ENCODE results near the gene NOP58.

The NOP58 gene

DNA sequence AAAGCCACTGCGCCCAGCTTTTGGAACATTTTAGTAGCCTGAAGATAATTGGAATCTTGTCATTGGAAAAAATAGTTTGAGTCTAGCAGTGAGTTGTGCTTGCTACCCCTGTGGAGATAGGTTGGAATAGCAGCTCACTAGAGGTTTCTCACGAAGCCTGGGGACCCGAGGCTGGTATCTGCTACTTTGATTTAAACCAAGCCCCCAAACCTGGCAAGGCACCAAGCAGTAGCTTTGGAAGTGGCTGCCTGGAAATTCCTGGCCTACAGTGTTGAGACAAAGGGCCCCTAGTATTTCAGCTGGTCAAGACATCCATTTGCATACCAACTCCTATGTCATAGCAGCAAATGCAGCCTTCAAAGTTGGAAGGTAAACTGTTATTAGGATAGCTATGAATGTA is 42.1 kb downstream of the NOP58 start:
- no peak overlapping the region for H4K8ac ChIP-seq (ENCODE audit: low read depth, low read length)

DNA sequence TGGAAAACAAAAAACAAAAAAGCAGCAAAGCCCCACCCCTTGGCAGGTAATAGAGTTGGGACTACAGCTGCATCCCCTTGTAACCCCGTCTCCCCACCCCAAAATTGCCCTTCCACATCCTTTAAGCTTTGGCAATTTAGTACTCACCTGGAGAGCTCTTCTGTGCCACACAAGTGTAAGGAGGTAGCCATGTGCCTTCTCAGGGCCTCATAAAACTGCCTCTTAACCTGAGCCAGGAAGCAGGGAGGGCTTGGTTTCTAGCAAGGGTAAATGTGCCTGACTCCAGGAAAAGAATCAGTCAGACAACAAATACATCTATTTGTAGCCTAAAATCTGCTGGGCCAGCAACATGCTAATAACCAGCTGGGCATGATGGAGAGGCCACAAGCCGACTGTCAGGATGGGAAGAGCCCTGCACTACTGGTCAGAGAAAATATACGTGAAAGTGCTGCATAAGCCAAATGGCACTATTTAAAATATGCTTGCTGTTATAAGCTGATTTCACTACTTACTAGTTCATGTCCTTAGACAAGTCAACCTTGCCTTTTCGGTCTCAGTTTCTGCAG is 46.3 kb downstream of the NOP58 start:
- no peak overlapping the region for H3K4me3 ChIP-seq (ENCODE audit: low read depth, low read length)
- H4K12ac ChIP-seq (ENCODE audit: low read depth, low read length), result no peak overlapping the region
- H3K9ac ChIP-seq (ENCODE audit: low read length), result no peak overlapping the region
- peaks cover 0 to 2% of the 10 kb centered on the region in 2 experiments for H3K36me3 ChIP-seq (ENCODE audit: control insufficient read depth in 1 of 2, insufficient read depth in 2 of 2, low read length in 2 of 2)
- DNase-seq, result no peak
- no peaks in the 10 kb centered on the region for H3K79me1 ChIP-seq (ENCODE audit: low read length)
- H2BK12ac ChIP-seq (ENCODE audit: low read length), result no peak overlapping the region
- no peak overlapping the region for H3K23ac ChIP-seq (ENCODE audit: low read length)
- no peaks in the 10 kb centered on the region for H3K4me1 ChIP-seq (ENCODE audit: control insufficient read depth in 1 of 2, insufficient read depth in 2 of 2, low read length in 2 of 2)
- H2AFZ ChIP-seq (ENCODE audit: insufficient read depth, low read length, poor library complexity), result no peak overlapping the region
- no peak overlapping the region for H2AK5ac ChIP-seq (ENCODE audit: low read length)
- no peak overlapping the region for H3K14ac ChIP-seq (ENCODE audit: low read length)
- no peaks in the 10 kb centered on the region for H3K9me3 ChIP-seq (ENCODE audit: insufficient read depth, low read depth, low read length)
- H3K27me3 ChIP-seq (ENCODE audit: insufficient read depth, low read length), result no peaks in the 10 kb centered on the region
- no peak overlapping the region for H2BK120ac ChIP-seq (ENCODE audit: insufficient read depth, low read length, poor library complexity)
- H4K91ac ChIP-seq (ENCODE audit: low read depth, low read length), result no peak overlapping the region
- no peak overlapping the region for H4K8ac ChIP-seq (ENCODE audit: low read depth, low read length)
- H3K4me2 ChIP-seq (ENCODE audit: low read length), result no peak overlapping the region
- H3K18ac ChIP-seq (ENCODE audit: low read length), result no peak overlapping the region
- WGBS (ENCODE audit: extremely low coverage, insufficient coverage, insufficient read length), result no CpG with 5 or more reads among the region's 4 CpGs
- H3K4ac ChIP-seq (ENCODE audit: low read depth, low read length), result no peak overlapping the region
- no peak overlapping the region for H2BK5ac ChIP-seq (ENCODE audit: low read depth, low read length, poor library complexity)
- H3K79me2 ChIP-seq (ENCODE audit: control insufficient read depth, insufficient read depth, low read length, poor library complexity), result no peaks in the 10 kb centered on the region
- H3K27ac ChIP-seq (ENCODE audit: low read depth, low read length), result no peak overlapping the region

More for the DNA sequence above, 42.1 kb downstream of the NOP58 start:
- no peak overlapping the region for H4K12ac ChIP-seq (ENCODE audit: low read depth, low read length)
- H4K91ac ChIP-seq (ENCODE audit: low read depth, low read length), result no peak overlapping the region
- no peaks in the 10 kb centered on the region for H3K79me2 ChIP-seq (ENCODE audit: control insufficient read depth, insufficient read depth, low read length, poor library complexity)
- H2BK5ac ChIP-seq (ENCODE audit: low read depth, low read length, poor library complexity), result no peak overlapping the region
- H2AFZ ChIP-seq (ENCODE audit: insufficient read depth, low read length, poor library complexity), result no peak overlapping the region
- DNase-seq, result no peak
- no CpG with 5 or more reads among the region's 3 CpGs for WGBS (ENCODE audit: extremely low coverage, insufficient coverage, insufficient read length)
- H3K4me3 ChIP-seq (ENCODE audit: low read depth, low read length), result no peak overlapping the region
- no peaks in the 10 kb centered on the region for H3K79me1 ChIP-seq (ENCODE audit: low read length)
- H3K14ac ChIP-seq (ENCODE audit: low read length), result no peak overlapping the region
- no peak overlapping the region for H3K27ac ChIP-seq (ENCODE audit: low read depth, low read length)
- no peak overlapping the region for H3K23ac ChIP-seq (ENCODE audit: low read length)
- no peak overlapping the region for H2BK120ac ChIP-seq (ENCODE audit: insufficient read depth, low read length, poor library complexity)
- no peak overlapping the region for H3K18ac ChIP-seq (ENCODE audit: low read length)
- H3K9me3 ChIP-seq (ENCODE audit: insufficient read depth, low read depth, low read length), result no peaks in the 10 kb centered on the region
- no peak overlapping the region for H3K9ac ChIP-seq (ENCODE audit: low read length)
- no peak overlapping the region for H2AK5ac ChIP-seq (ENCODE audit: low read length)
- no peaks in the 10 kb centered on the region for H3K4me1 ChIP-seq (ENCODE audit: control insufficient read depth in 1 of 2, insufficient read depth in 2 of 2, low read length in 2 of 2)
- H2BK12ac ChIP-seq (ENCODE audit: low read length), result no peak overlapping the region
- H3K4ac ChIP-seq (ENCODE audit: low read depth, low read length), result no peak overlapping the region
- no peaks in the 10 kb centered on the region for H3K27me3 ChIP-seq (ENCODE audit: insufficient read depth, low read length)
- H3K4me2 ChIP-seq (ENCODE audit: low read length), result no peak overlapping the region
- H3K36me3 ChIP-seq (ENCODE audit: control insufficient read depth in 1 of 2, insufficient read depth in 2 of 2, low read length in 2 of 2), result peaks cover 7 to 14% of the 10 kb centered on the region in 2 experiments

GRCh38 chr2:202314116-202314515 is 48.6 kb downstream of the NOP58 start:
- peaks cover 0 to 2% of the 10 kb centered on the region in 2 experiments for H3K36me3 ChIP-seq (ENCODE audit: control insufficient read depth in 1 of 2, insufficient read depth in 2 of 2, low read length in 2 of 2)
- H3K9ac ChIP-seq (ENCODE audit: low read length), result no peak overlapping the region
- no peak overlapping the region for H3K4me2 ChIP-seq (ENCODE audit: low read length)
- H3K18ac ChIP-seq (ENCODE audit: low read length), result no peak overlapping the region
- H3K79me2 ChIP-seq (ENCODE audit: control insufficient read depth, insufficient read depth, low read length, poor library complexity), result no peaks in the 10 kb centered on the region
- no peak overlapping the region for H3K4ac ChIP-seq (ENCODE audit: low read depth, low read length)
- H3K4me1 ChIP-seq (ENCODE audit: control insufficient read depth in 1 of 2, insufficient read depth in 2 of 2, low read length in 2 of 2), result peaks cover 0 to 3% of the 10 kb centered on the region in 2 experiments
- H3K14ac ChIP-seq (ENCODE audit: low read length), result no peak overlapping the region
- H3K9me3 ChIP-seq (ENCODE audit: insufficient read depth, low read depth, low read length), result no peaks in the 10 kb centered on the region
- H4K91ac ChIP-seq (ENCODE audit: low read depth, low read length), result no peak overlapping the region
- no peak overlapping the region for H2AK5ac ChIP-seq (ENCODE audit: low read length)
- no peaks in the 10 kb centered on the region for H3K79me1 ChIP-seq (ENCODE audit: low read length)
- H3K27ac ChIP-seq (ENCODE audit: low read depth, low read length), result no peak overlapping the region
- no CpG with 5 or more reads among the region's 2 CpGs for WGBS (ENCODE audit: extremely low coverage, insufficient coverage, insufficient read length)
- no peak overlapping the region for H2BK12ac ChIP-seq (ENCODE audit: low read length)
- no peak overlapping the region for H2BK120ac ChIP-seq (ENCODE audit: insufficient read depth, low read length, poor library complexity)
- no peak overlapping the region for H3K23ac ChIP-seq (ENCODE audit: low read length)
- no peak overlapping the region for H4K8ac ChIP-seq (ENCODE audit: low read depth, low read length)
- H3K27me3 ChIP-seq (ENCODE audit: insufficient read depth, low read length), result no peaks in the 10 kb centered on the region
- no peak overlapping the region for H3K4me3 ChIP-seq (ENCODE audit: low read depth, low read length)
- no peak overlapping the region for H4K12ac ChIP-seq (ENCODE audit: low read depth, low read length)
- H2AFZ ChIP-seq (ENCODE audit: insufficient read depth, low read length, poor library complexity), result no peak overlapping the region
- no peak for DNase-seq
- H2BK5ac ChIP-seq (ENCODE audit: low read depth, low read length, poor library complexity), result no peak overlapping the region

GRCh38 chr2:202317080-202317857 is 51.7 kb downstream of the NOP58 start:
- no peak overlapping the region for H4K91ac ChIP-seq (ENCODE audit: low read depth, low read length)
- no peaks in the 10 kb centered on the region for H3K9me3 ChIP-seq (ENCODE audit: insufficient read depth, low read depth, low read length)
- H3K4me2 ChIP-seq (ENCODE audit: low read length), result no peak overlapping the region
- DNase-seq, result no peak
- H3K18ac ChIP-seq (ENCODE audit: low read length), result no peak overlapping the region
- H2BK5ac ChIP-seq (ENCODE audit: low read depth, low read length, poor library complexity), result no peak overlapping the region
- H2AFZ ChIP-seq (ENCODE audit: insufficient read depth, low read length, poor library complexity), result no peak overlapping the region
- no peak overlapping the region for H2BK12ac ChIP-seq (ENCODE audit: low read length)
- no peak overlapping the region for H3K23ac ChIP-seq (ENCODE audit: low read length)
- H2BK120ac ChIP-seq (ENCODE audit: insufficient read depth, low read length, poor library complexity), result no peak overlapping the region
- H4K8ac ChIP-seq (ENCODE audit: low read depth, low read length), result no peak overlapping the region
- WGBS (ENCODE audit: extremely low coverage, insufficient coverage, insufficient read length), result no CpG with 5 or more reads among the region's 6 CpGs
- H4K12ac ChIP-seq (ENCODE audit: low read depth, low read length), result no peak overlapping the region
- H3K9ac ChIP-seq (ENCODE audit: low read length), result no peak overlapping the region
- no peaks in the 10 kb centered on the region for H3K79me1 ChIP-seq (ENCODE audit: low read length)
- H3K27me3 ChIP-seq (ENCODE audit: insufficient read depth, low read length), result no peaks in the 10 kb centered on the region
- no peaks in the 10 kb centered on the region for H3K36me3 ChIP-seq (ENCODE audit: control insufficient read depth in 1 of 2, insufficient read depth in 2 of 2, low read length in 2 of 2)
- H3K4me3 ChIP-seq (ENCODE audit: low read depth, low read length), result no peak overlapping the region
- peaks cover 0 to 3% of the 10 kb centered on the region in 2 experiments for H3K4me1 ChIP-seq (ENCODE audit: control insufficient read depth in 1 of 2, insufficient read depth in 2 of 2, low read length in 2 of 2)
- peak overlapping the region; percentile 33 for H3K27ac ChIP-seq (ENCODE audit: low read depth, low read length)
- no peaks in the 10 kb centered on the region for H3K79me2 ChIP-seq (ENCODE audit: control insufficient read depth, insufficient read depth, low read length, poor library complexity)
- no peak overlapping the region for H3K14ac ChIP-seq (ENCODE audit: low read length)
- no peak overlapping the region for H2AK5ac ChIP-seq (ENCODE audit: low read length)
- no peak overlapping the region for H3K4ac ChIP-seq (ENCODE audit: low read depth, low read length)
